HFFc6 (cell line): ENCODE data around the gene RTN4R. TPM values are rescaled to one million over a fixed set of nuclear protein-coding genes. Genes with fewer than 3 reads are reported as not detected.

Experiments
- DNase-seq: peaks from one replicate; pipeline ENCODE4 v3.0.0-alpha.2; 2018
- H3K27ac Mint-ChIP-seq: 2 replicates; pipeline ENCODE4 v1.8.0; 2020; ENCODE audit warnings: mild to moderate bottlenecking, mixed read lengths
- H3K27me3 Mint-ChIP-seq: 2 replicates; pipeline ENCODE4 v1.8.0; 2021; ENCODE audit warnings: mild to moderate bottlenecking, moderate library complexity, mixed read lengths; ENCODE audit not compliant: insufficient read depth
- H3K36me3 Mint-ChIP-seq: 2 replicates; pipeline ENCODE4 v1.8.0; 2021; ENCODE audit warnings: low read depth, mixed read lengths
- H3K4me1 Mint-ChIP-seq: 2 replicates; pipeline ENCODE4 v1.8.0; 2020; ENCODE audit warnings: low read depth, mixed read lengths
- H3K4me3 Mint-ChIP-seq: 2 replicates; pipeline ENCODE4 v1.8.0; 2020; ENCODE audit warnings: mild to moderate bottlenecking, moderate library complexity, mixed read lengths
- H3K9me3 Mint-ChIP-seq: 2 replicates; pipeline ENCODE4 v1.8.0; 2020; ENCODE audit warnings: mild to moderate bottlenecking, mixed read lengths
- total RNA-seq, 6 experiments: library from RNA; stranded (reverse); fragmentation: NEBNext Ultra II Directional; extraction: Animal tissue kit (Norgen Biotek cat#: 25700); gene quantifications; 2 replicates in 1 of 6; 3 replicates in 5 of 6; pipeline ENCODE4 v1.2.3, GENCODE V29; 2021
- TF ChIP-seq, protein P1 (sequence below): fragments of 200-600 bp; sonication (generic); IDR thresholded peaks from 2 replicates; pipeline ENCODE4 v1.5.0; 2021; ENCODE audit warnings: antibody characterized with exemption, mild to moderate bottlenecking

Gene RTN4R
- total RNA-seq, 6 experiments from 2014 or later: 0.14 to 0.85 (median 0.35) TPM

DNA sequence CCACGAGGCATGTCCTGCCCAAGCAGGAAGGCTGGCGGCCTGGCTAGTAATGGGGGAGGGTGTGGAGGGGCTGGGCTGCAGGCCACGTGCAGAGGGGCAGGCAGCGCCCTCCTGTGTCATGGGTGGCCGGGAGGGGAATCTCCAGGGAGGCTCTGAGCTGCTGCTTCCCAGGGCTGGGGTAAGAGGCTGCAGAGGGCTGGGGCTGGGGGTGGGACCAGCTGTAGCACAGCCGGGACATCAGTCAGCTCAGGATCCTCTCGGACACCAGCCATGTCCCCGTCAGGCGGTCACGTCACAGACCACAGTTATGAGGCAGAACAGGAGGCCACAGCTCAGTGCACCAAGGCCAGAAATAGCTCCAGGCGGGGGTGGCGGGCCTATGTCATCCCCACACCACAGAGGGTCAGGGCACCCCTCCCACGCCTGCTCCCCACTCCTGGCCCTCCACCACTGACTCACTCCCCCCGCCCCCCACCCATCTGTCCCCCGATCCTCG, 21.1 kb downstream of the RTN4R start:
- peaks cover 6% of the 10 kb centered on the region for H3K27me3 Mint-ChIP-seq
- no peaks in the 10 kb centered on the region for H3K36me3 Mint-ChIP-seq
- TF ChIP-seq, protein P1, sequence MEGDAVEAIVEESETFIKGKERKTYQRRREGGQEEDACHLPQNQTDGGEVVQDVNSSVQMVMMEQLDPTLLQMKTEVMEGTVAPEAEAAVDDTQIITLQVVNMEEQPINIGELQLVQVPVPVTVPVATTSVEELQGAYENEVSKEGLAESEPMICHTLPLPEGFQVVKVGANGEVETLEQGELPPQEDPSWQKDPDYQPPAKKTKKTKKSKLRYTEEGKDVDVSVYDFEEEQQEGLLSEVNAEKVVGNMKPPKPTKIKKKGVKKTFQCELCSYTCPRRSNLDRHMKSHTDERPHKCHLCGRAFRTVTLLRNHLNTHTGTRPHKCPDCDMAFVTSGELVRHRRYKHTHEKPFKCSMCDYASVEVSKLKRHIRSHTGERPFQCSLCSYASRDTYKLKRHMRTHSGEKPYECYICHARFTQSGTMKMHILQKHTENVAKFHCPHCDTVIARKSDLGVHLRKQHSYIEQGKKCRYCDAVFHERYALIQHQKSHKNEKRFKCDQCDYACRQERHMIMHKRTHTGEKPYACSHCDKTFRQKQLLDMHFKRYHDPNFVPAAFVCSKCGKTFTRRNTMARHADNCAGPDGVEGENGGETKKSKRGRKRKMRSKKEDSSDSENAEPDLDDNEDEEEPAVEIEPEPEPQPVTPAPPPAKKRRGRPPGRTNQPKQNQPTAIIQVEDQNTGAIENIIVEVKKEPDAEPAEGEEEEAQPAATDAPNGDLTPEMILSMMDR: peak; percentile 10; the same call in 1 of the 2 replicates
- H3K4me3 Mint-ChIP-seq: no peak overlapping the region
- no peaks in the 10 kb centered on the region for H3K9me3 Mint-ChIP-seq
- H3K27ac Mint-ChIP-seq: no peak overlapping the region
- peaks cover 8% of the 10 kb centered on the region; the same call in 1 of the 2 replicates for H3K4me1 Mint-ChIP-seq
- DNase-seq: peak; percentile 46

DNA sequence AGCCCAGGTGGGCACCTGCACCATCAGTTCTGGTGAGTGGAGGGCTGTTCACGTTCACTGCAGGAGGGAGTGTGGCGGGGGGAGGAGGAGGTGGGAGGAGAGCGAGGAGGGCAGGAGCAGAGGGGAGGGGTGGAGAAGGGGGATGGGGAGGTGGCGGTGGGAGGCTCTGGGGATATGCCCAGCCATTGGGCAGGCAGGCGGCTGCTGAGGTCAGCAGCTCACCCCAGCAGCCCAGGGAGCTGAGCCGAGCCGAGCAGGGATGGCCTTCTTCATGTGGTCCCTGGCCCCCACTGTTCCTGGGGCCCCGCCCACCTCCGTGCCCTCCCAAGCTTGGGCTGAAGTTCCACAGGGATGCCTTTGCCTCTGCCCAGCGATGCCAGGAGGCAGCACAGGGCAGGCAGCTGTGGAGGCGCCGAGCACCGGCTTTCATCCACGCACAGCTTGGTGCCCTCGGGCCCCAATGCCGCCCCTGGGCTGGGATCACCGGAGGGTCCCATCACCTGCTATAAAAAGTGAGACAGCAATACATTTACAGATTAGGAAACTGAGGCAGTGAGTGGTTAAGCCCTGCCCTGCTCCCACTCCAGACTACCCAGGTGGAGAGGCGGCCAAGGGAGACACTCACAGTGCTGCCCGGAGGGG, 21.6 kb downstream of the RTN4R start:
- no peak for DNase-seq
- peaks cover 6% of the 10 kb centered on the region for H3K27me3 Mint-ChIP-seq
- no peak overlapping the region for H3K4me3 Mint-ChIP-seq
- H3K36me3 Mint-ChIP-seq: no peaks in the 10 kb centered on the region
- H3K27ac Mint-ChIP-seq: no peak overlapping the region
- no peaks in the 10 kb centered on the region for H3K9me3 Mint-ChIP-seq
- TF ChIP-seq, protein P1: no peak
- peaks cover 8% of the 10 kb centered on the region; the same call in 1 of the 2 replicates for H3K4me1 Mint-ChIP-seq

DNA sequence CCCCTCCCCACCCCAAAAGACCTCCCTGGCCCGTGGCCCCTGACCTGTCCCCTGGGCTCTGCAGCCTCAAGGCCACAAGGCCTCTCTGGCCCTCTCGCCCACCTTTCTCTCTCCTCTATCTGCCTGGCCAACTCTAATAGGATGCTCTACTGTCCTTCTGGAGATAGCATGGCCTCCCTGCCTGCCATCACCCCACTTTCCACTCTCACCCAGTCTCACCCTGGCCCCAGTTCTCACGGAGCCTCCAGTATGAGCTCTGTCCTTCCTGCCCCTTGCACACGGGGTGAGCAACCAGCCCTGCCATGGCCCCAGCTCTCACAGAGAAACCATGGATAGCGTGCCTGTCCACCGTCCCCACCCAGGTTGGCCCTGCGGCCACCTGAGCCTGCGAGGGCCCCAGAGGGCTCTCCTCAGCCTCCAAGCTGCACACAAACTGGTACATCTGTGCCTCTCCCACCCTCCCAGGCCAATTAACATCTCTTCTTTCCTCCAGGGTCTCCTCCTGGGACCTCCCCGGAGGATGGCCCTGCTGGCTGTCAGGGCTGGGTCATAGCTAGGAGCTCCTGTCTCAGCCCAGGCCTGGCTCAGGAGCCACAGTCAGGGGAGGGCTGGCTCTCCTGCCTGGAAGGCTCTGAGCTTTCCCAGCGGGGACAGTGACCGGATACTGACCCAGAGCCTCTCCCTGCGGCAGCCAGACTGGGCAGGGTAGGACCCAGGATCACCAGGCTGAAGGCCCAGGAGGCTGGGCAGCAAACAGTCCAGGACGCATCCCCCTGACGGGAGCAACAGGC, 22.3 kb downstream of the RTN4R start:
- peaks cover 8% of the 10 kb centered on the region; the same call in 1 of the 2 replicates for H3K4me1 Mint-ChIP-seq
- no peaks in the 10 kb centered on the region for H3K9me3 Mint-ChIP-seq
- no peak for DNase-seq
- peaks cover 6% of the 10 kb centered on the region for H3K27me3 Mint-ChIP-seq
- TF ChIP-seq, protein P1: no peak
- no peaks in the 10 kb centered on the region for H3K36me3 Mint-ChIP-seq
- H3K27ac Mint-ChIP-seq: no peak overlapping the region
- H3K4me3 Mint-ChIP-seq: no peak overlapping the region

DNA sequence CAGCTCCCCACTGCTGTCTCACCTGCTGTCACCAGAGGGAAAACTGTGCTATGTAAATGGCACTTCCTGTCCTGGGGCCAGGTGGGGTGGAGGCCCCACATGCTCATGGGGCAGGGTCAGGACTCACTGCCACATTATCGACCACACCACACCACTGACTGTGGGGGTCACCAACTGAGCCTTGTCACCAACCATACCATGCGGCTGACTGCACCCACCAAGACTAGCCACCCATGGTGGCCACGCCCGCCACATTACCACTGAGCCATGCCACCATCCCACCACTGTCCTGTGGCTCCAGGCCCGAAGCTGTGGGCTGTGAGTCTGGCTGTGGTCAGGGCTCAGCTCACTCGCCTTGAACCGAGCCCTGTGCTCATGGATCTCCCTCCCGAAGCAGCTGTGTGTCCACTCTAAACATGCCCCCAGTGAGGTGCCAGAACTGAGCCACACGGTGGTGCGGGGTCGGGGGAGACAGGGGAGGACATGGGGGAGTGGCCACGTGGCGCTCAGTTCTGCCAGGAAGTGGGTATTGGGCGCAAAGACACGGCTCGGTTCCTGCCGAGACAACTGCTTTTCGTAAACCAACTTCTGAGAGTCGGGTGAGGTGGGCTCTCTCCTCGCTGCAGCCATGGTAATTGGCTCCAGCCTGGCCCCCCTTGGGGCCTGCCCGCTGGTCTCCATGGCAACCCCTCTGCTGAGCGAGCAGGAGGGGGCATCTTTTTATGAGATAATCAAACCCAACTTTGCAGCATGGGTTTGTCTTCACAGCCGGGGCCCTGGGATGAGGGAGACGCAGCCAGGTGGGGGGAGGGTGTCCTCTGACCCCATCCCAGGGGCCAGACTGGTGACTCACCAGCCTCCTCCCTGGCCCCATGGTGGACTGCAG, 23.2 kb downstream of the RTN4R start:
- Mint-ChIP-seq H3K36me3 (no peaks in the 10 kb centered on the region), H3K4me1 (peaks cover 8% of the 10 kb centered on the region; the same call in 1 of the 2 replicates), H3K27me3 (peaks cover 4% of the 10 kb centered on the region), H3K4me3 (no peak overlapping the region), H3K9me3 (no peaks in the 10 kb centered on the region), H3K27ac (no peak overlapping the region)
- TF ChIP-seq, protein P1: no peak
- no peak for DNase-seq

DNA sequence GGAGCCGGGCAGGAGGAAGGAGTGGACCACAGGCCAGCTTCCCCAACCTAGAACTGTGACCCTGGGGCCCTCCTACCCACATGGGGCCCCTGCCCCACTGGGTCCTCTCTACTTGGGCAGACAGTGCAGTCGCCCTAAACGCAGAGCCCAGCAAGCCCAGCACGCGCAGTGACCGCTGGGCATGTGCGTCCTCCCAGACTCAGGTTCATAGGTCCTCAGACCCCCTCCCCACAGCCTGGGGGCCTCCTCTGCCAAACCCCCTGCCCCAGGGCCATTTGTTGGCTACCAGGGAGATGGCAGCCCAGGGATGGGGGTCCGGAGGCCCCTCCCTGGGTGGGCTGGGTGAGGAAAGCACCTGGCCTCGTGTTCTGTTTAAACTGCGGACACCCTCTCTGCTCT, 23.9 kb downstream of the RTN4R start:
- TF ChIP-seq, protein P1: no peak
- DNase-seq: no peak
- Mint-ChIP-seq H3K27ac (no peak overlapping the region), H3K4me3 (no peak overlapping the region), H3K36me3 (no peaks in the 10 kb centered on the region), H3K9me3 (no peaks in the 10 kb centered on the region), H3K27me3 (peaks cover 3% of the 10 kb centered on the region), H3K4me1 (peaks cover 8% of the 10 kb centered on the region; the same call in 1 of the 2 replicates)
